ENCODE measurements around the gene NLN.
"Not testable (repeated sequence)": the region's sequence is repeated elsewhere in the genome, so short reads cannot be mapped to it uniquely, and the experiment has no call there.

Gene NLN

GRCh38 chr5:65730910-65731309, 8.9 kb downstream of the NLN start:
- in situ Hi-C loops (cut with MboI; ENCODE audit: low sequenced_read_pairs) = no loop called here

- in situ Hi-C loops (cut with MboI; ENCODE audit: low sequenced_read_pairs) = not testable (repeated sequence)
Observed at GRCh38 chr5:65732046-65732445, 10.0 kb downstream of the NLN start.

GRCh38 chr5:65734196-65734775, 12.3 kb downstream of the NLN start:
- in situ Hi-C loops (cut with MboI; ENCODE audit: low sequenced_read_pairs) = not testable (repeated sequence)

GRCh38 chr5:65734921-65735320, 12.9 kb downstream of the NLN start:
- in situ Hi-C loops (cut with MboI; ENCODE audit: low sequenced_read_pairs) = no loop called here

DNA sequence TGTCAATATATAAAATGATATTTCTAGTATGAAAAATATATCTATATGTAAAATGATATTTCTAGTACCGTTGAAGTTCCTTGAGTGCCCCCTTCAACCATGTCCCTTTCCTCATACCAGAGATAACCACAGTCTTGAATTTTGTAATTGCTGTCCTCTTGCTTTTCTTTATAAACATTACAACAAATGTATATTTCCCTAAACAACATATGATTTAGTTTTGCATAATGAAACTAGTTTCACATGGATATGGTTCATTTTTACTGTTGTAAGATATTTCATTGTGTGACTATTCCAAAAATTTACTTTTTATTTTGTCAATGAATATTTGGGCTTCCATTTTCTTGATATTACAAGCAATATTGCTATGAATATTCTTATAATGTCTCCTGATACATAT, 14.0 kb downstream of the NLN start:
- in situ Hi-C loops (cut with MboI; ENCODE audit: low sequenced_read_pairs) = no loop called here

DNA sequence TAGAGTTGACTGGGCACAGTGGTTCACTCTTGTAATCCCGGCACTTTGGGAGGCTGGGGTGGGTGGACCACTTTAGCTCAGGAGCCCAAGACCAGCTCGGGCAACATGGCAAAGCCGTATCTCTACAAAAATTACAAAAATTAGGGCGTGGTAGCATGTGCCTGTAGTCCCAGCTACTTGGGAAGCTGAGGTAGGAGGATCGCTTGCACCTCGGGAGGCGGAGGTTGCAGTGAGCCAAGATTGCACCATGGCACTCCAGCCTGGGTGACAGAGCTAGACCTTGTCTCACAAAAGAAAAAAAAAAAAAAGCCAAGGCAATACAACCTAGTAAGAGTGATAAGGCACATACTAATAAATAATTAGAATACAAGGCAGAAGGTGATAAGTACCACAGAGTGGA, 15.8 kb downstream of the NLN start:
- in situ Hi-C loops (cut with MboI; ENCODE audit: low sequenced_read_pairs) = no loop called here

DNA sequence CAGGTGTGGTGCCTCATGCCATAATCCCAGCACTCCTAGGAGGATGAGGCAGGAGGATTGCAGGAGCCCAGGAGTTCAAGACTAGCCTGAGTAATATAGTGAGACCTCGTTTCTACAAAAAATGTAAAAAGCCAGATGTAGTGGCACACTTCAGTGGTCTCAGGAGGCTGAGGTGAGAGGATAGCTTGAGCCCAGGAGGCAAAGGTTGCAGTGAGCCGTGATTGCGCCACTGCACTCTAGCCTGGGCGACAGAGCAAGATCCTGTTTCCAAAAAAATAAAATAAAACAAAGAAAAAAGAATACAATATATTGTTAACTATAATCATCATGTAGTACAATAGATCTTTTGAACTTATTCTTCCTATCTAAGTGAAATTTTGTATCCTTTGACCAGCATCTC, 16.3 kb downstream of the NLN start:
- in situ Hi-C loops (cut with MboI; ENCODE audit: low sequenced_read_pairs) = no loop called here

DNA sequence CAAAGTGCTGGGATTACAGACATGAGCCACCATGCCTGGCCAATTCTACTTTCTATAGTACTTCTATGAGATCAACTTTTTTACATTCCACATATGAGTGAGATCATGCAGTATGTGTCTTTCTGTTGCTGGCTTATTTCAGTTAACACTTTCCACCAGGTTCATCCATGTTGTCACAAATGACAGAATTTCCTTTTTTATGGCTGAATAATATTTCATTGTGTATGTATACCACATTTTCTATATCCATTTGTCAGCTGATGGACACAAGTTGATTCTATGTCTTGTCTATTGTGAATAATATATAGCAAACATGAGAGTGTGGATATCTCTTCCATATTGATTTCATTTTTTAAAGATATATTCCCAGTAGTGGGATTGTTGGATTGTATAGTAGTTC, 17.2 kb downstream of the NLN start:
- in situ Hi-C loops (cut with MboI; ENCODE audit: low sequenced_read_pairs) = no loop called here

DNA sequence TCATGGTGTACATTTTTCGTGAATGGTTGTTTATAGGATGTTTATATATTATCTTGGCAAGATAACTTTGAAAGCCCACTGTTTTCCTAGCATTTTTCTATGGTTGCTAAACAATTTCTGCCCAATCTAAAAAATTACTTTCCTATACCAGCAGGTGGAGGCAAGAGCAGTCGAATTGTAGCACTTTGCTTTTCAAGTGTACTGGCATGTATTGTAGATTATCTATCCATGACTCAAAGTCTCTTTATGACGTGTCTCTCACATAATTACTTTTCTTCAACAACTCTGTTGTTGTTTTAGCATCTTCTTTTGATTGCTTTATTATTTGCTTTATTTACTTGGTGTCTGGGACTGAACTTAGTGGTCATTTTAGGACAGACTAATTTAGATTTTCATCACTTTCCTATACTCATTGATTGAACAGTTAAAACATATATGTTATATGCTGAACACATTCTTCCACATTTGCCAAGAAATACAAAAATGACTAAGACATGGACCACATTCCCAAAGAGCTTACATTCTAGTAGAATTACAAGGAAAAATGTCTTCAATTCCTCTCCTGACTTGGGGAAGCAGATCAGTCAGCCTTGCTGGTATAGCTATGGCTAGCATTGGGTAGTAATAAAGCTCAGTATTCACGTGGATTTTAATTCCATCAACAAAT, 20.7 kb downstream of the NLN start:
- in situ Hi-C loops (cut with MboI; ENCODE audit: low sequenced_read_pairs) = no loop called here

DNA sequence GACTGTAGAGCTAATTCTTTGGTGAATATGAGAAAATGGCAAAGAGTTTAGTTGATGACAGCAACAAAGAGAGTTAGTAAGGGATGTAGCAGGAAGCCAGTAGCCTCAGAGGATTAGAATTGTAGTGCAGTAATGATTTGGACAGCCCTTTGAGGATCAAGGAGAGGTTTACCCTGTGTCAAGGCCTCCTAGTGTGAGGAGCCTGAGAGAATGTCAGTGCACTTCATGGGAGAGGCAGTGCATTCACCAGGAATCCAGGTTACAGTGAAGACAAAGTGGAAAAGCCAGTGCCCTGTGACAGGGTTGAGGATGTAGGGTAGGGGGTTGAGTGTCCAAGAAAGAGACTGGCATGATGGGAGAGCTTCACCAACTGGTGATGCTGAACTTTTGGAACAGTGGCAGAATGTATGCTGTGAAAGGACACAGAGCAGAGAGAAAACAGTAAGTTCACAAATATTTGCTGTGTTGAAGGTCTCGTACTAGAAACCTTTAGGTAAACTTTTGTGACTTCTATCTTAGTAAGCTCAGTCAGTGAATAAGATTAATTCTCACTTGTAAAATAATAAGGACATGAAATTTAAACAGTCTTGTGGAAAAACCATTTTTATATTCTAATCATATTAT, 27.3 kb downstream of the NLN start:
- in situ Hi-C loops (cut with MboI; ENCODE audit: low sequenced_read_pairs) = no loop called here

- in situ Hi-C loops (cut with MboI; ENCODE audit: low sequenced_read_pairs) = no loop called here
Observed at GRCh38 chr5:65749956-65750355, 28.0 kb downstream of the NLN start.

DNA sequence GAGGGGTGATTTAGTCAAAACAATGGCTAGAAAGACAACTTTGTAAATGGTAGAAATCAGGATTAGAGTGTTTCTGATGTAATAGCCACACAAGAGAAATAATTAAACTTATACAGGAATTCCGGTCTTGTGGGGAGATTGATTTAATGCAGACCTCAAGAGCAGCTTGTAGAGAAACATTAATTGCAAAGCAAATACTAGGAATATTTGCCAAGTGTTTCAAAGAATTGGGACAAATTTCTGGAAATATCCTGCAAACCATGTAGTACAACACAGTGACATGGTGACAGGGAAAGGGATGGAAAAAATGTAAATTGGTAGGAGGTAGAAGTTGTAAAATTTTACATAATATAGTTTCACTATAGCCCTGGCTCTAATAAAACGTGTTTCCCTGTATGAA, 28.9 kb downstream of the NLN start:
- in situ Hi-C loops (cut with MboI; ENCODE audit: low sequenced_read_pairs) = no loop called here

- in situ Hi-C loops (cut with MboI; ENCODE audit: low sequenced_read_pairs) = no loop called here
Observed at GRCh38 chr5:65753189-65753588, 31.2 kb downstream of the NLN start.

GRCh38 chr5:65758546-65759144, 36.6 kb downstream of the NLN start:
- in situ Hi-C loops (cut with MboI; ENCODE audit: low sequenced_read_pairs) = no loop called here

DNA sequence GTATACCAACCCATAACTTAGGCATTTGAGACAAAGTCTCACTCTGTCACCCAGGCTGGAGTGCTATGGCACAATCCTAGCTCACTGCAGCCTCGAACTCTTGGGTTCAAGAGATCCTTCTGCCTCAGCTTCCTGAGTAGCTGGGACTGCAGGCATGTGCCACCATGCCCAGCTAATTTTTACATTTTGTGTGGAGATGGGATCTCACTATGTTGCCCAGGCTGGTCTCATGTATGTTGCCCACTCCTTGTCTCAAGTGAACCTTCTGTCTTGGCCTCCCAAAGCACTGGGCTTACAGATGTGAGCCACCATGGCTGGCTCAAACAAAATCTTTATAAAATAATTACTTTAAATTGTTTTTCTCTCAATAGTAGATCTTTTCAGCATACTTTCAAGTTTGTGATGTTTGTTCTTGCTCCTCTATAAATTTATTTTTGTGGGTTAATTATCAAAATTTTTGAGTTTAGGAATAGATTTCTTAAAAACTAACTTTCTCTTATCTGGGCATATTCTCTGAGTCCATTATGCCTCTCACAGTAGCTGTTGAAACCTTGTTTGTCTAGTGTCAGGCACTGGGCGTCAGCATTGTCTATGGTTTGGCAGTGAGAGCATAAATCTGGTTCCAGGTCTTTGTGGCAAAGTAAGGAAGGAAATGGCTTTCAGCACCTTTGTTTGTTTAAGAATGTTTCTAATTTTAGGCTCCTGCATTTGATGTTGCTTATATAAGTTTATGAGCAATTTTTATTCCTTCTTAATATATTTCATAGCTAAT, 38.7 kb downstream of the NLN start:
- in situ Hi-C loops (cut with MboI; ENCODE audit: low sequenced_read_pairs) = no loop called here

- in situ Hi-C loops (cut with MboI; ENCODE audit: low sequenced_read_pairs) = no loop called here
Observed at GRCh38 chr5:65762234-65762633, 40.2 kb downstream of the NLN start.

GRCh38 chr5:65765582-65765981, 43.6 kb downstream of the NLN start:
- in situ Hi-C loops (cut with MboI; ENCODE audit: low sequenced_read_pairs) = no loop called here

GRCh38 chr5:65766175-65766574, 44.2 kb downstream of the NLN start:
- in situ Hi-C loops (cut with MboI; ENCODE audit: low sequenced_read_pairs) = no loop called here

DNA sequence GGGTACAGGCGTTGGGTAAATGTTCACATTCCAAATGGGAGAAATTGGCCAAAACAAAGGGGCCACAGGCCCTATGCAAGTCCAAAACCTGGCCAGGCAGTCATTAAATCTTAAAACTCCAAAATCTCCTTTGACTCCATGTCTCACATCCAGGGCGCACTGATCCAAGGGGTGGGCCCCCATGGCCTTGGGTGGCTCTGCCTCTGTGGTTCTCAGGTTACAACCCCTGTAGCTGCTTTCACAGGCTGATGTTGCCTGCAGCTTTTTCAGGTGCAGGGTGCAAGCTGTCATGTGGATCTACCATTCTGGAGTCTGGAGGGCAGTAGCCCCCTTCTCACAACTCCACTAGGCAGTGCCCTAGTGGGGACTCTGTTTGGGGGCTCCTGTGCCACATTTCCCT, 44.8 kb downstream of the NLN start:
- in situ Hi-C loops (cut with MboI; ENCODE audit: low sequenced_read_pairs) = no loop called here

GRCh38 chr5:65767565-65767964, 45.6 kb downstream of the NLN start:
- in situ Hi-C loops (cut with MboI; ENCODE audit: low sequenced_read_pairs) = no loop called here

GRCh38 chr5:65768723-65769346, 46.8 kb downstream of the NLN start:
- in situ Hi-C loops (cut with MboI; ENCODE audit: low sequenced_read_pairs) = no loop called here
